HG03097 (cell line): ENCODE results near the gene PNMA6F.

ENCODE experiments used
- ATAC-seq: cut with Tn5 transposase; IDR thresholded peaks from one replicate; pipeline ENCODE4 v1.9.1; 2021; ENCODE audit not compliant: unreplicated experiment, low FRiP score

The PNMA6F gene

GRCh38 chrX:153321381-153322124, at the start of gene PNMA6F:
Gene PNMA6F, minus strand, starts transcription at chrX:153321767. Its CDS starts 1,093 bp downstream, at chrX:153320674.
- ATAC-seq, result no peak

- ATAC-seq, result no peak
These were observed 49.7 kb upstream of the PNMA6F start for GRCh38 chrX:153371256-153371655.

GRCh38 chrX:153370293-153371055, 48.9 kb upstream of the PNMA6F start:
- ATAC-seq, result no peak

- no peak for ATAC-seq
These were observed 45.4 kb upstream of the PNMA6F start for GRCh38 chrX:153366878-153367538.

- no peak for ATAC-seq
These were observed 44.6 kb upstream of the PNMA6F start for GRCh38 chrX:153366119-153366518.

- no peak for ATAC-seq
These were observed 44.1 kb upstream of the PNMA6F start for GRCh38 chrX:153365670-153366069.

GRCh38 chrX:153361781-153362397, 40.3 kb upstream of the PNMA6F start:
- ATAC-seq, result no peak

- ATAC-seq, result no peak
These were observed 36.3 kb upstream of the PNMA6F start for GRCh38 chrX:153357877-153358276.

- no peak for ATAC-seq
These were observed 31.8 kb upstream of the PNMA6F start for GRCh38 chrX:153353416-153353815.

GRCh38 chrX:153352858-153353257, 31.3 kb upstream of the PNMA6F start:
- no peak for ATAC-seq

- ATAC-seq, result no peak
These were observed 30.4 kb upstream of the PNMA6F start for GRCh38 chrX:153351981-153352380.

- ATAC-seq, result no peak
These were observed 28.4 kb upstream of the PNMA6F start for GRCh38 chrX:153349952-153350351.

GRCh38 chrX:153348421-153348820, 26.9 kb upstream of the PNMA6F start:
- ATAC-seq, result no peak

- no peak for ATAC-seq
These were observed 26.0 kb upstream of the PNMA6F start for GRCh38 chrX:153347530-153347929.

- no peak for ATAC-seq
These were observed 22.1 kb upstream of the PNMA6F start for GRCh38 chrX:153343674-153344073.

- ATAC-seq, result no peak
These were observed 21.4 kb upstream of the PNMA6F start for GRCh38 chrX:153342762-153343558.

- no peak for ATAC-seq
These were observed 18.5 kb upstream of the PNMA6F start for GRCh38 chrX:153340111-153340510.

GRCh38 chrX:153339662-153340061, 18.1 kb upstream of the PNMA6F start:
- no peak for ATAC-seq

GRCh38 chrX:153338836-153339235, 17.3 kb upstream of the PNMA6F start:
- ATAC-seq, result no peak

GRCh38 chrX:153336988-153337387, 15.4 kb upstream of the PNMA6F start:
- ATAC-seq, result no peak
